HCT116 (cell line): Measurements from ENCODE around the gene FGB. TPM values are rescaled to one million over a fixed set of nuclear protein-coding genes. Genes with fewer than 3 reads are reported as not detected.

Experiments used
- ATAC-seq: fragments of 200-7000 bp; cut with Tn5 transposase; 2 replicates; pipeline ENCODE4 v1.9.1; 2020; ENCODE audit warnings: mild to moderate bottlenecking, moderate library complexity
- Bru-seq: library from RNA; stranded (reverse); fragments of 400-500 nt; gene quantifications from one replicate; lab custom pipeline; 2021; lab: Mats Ljungman, UMichigan
- BruChase-seq, 2 experiments: library from RNA; stranded (reverse); fragments of 400-500 nt; gene quantifications; one replicate each; lab custom pipeline; 2021; lab: Mats Ljungman, UMichigan
- BruUV-seq: library from RNA; stranded (reverse); fragments of 400-500 nt; replicated peaks from 2 replicates; lab custom pipeline; 2021; lab: Mats Ljungman, UMichigan
- CTCF ChIA-PET: fragments of 300-600 bp; sonication (Branson Sonifier 250); formaldehyde crosslinking; loops from one replicate; lab custom pipeline; 2021; ENCODE audit warnings: antibody characterized with exemption; lab: Charles Lee
- POLR2A ChIA-PET: fragments of 300-600, 350-600 bp; sonication (Branson Sonifier 250); formaldehyde crosslinking; loops from one replicate; lab custom pipeline; 2021; ENCODE audit warnings: antibody characterized with exemption; lab: Charles Lee
- RAD21 ChIA-PET, 2 experiments: fragments of 300-600 bp; sonication (Branson Sonifier 250); formaldehyde crosslinking; loops; one replicate each; lab custom pipeline; 2023; ENCODE audit warnings: low total read pairs in 2 of 2; ENCODE audit not compliant: uncharacterized antibody in 2 of 2, unreplicated experiment in 2 of 2, low non-redundant PET in 1 of 2; lab: Charles Lee
- DNase-seq: peaks from one replicate; pipeline ENCODE4 v3.0.0-alpha.2; 2010; ENCODE audit warnings: low read depth, low spot score
- H2AFZ ChIP-seq: fragments of 200-600 bp; shearing (Covaris generic), sonication (generic); 2 replicates; pipeline ENCODE4 v1.6.1; 2017; ENCODE audit warnings: low read depth, mixed run types, mixed read lengths, antibody characterized with exemption, low read length; ENCODE audit not compliant: poor library complexity, severe bottlenecking
- H3K27ac ChIP-seq: 2 replicates; pipeline ENCODE4 v1.5.1; 2012; ENCODE audit warnings: low read depth, low read length
- H3K27me3 ChIP-seq: fragments of 200-600 bp; sonication (generic); 2 replicates; pipeline ENCODE4 v1.6.1; 2016; ENCODE audit warnings: mixed run types, low read length, mixed read lengths; ENCODE audit not compliant: insufficient read depth
- H3K36me3 ChIP-seq, 2 experiments: fragments of 200-500 bp in 1 of 2; fragments of 200-600 bp in 1 of 2; sonication (Bioruptor generic) in 1 of 2; sonication (generic) in 1 of 2; 2 replicates each; pipeline versions ENCODE4 v1.5.1 to v1.6.1; 2014 to 2016; ENCODE audit warnings: low read length in 2 of 2, inconsistent platforms in 1 of 2, mixed read lengths in 1 of 2, mixed run types in 1 of 2; ENCODE audit not compliant: insufficient read depth in 2 of 2, control insufficient read depth in 1 of 2
- H3K4me1 ChIP-seq, 2 experiments: fragments of 200-600 bp in 1 of 2; sonication (generic) in 1 of 2; 2 replicates each; pipeline versions ENCODE4 v1.5.1 to v1.6.1; 2012 to 2017; ENCODE audit warnings: low read length in 2 of 2, inconsistent platforms in 1 of 2, mild to moderate bottlenecking in 1 of 2, mixed read lengths in 1 of 2, mixed run types in 1 of 2, moderate library complexity in 1 of 2; ENCODE audit not compliant: insufficient read depth in 2 of 2, control insufficient read depth in 1 of 2
- H3K4me2 ChIP-seq: fragments of 200-600 bp; sonication (generic); 2 replicates; pipeline ENCODE4 v1.6.1; 2017; ENCODE audit warnings: mixed run types, low read length, mixed read lengths
- H3K4me3 ChIP-seq, 2 experiments: fragments of 200-600 bp in 1 of 2; sonication (generic) in 1 of 2; replicated peaks in 1 of 2; 2 replicates each; pipeline ENCODE4 v1.5.1; 2011 to 2016; ENCODE audit warnings: low read length in 2 of 2, control low read depth in 1 of 2, low read depth in 1 of 2, mild to moderate bottlenecking in 1 of 2, mixed read lengths in 1 of 2, mixed run types in 1 of 2
- H3K79me2 ChIP-seq: fragments of 200-600 bp; sonication (generic); 2 replicates; pipeline ENCODE4 v1.6.1; 2017; ENCODE audit warnings: mild to moderate bottlenecking, mixed run types, low read length, moderate library complexity, mixed read lengths; ENCODE audit not compliant: insufficient read depth
- H3K9ac ChIP-seq: fragments of 200-600 bp; sonication (generic); 2 replicates; pipeline ENCODE4 v1.6.1; 2016; ENCODE audit warnings: low read length, mixed read lengths
- H3K9me2 ChIP-seq: fragments of 200-600 bp; sonication (generic), shearing (Covaris generic); 2 replicates; pipeline ENCODE4 v1.6.1; 2017; ENCODE audit warnings: mixed run types, mild to moderate bottlenecking, moderate library complexity; ENCODE audit not compliant: insufficient read depth
- H3K9me3 ChIP-seq, 2 experiments: fragments of 200-500 bp in 1 of 2; fragments of 200-600 bp in 1 of 2; sonication (Bioruptor generic) in 1 of 2; sonication (generic) in 1 of 2; 2 replicates each; pipeline ENCODE4 v1.6.1; 2014 to 2017; ENCODE audit warnings: low read length in 2 of 2, mixed read lengths in 2 of 2, inconsistent platforms in 1 of 2, low read depth in 1 of 2, mild to moderate bottlenecking in 1 of 2, mixed run types in 1 of 2, moderate library complexity in 1 of 2; ENCODE audit not compliant: control insufficient read depth in 1 of 2, insufficient read depth in 1 of 2
- H4K20me1 ChIP-seq: fragments of 200-600 bp; sonication (generic), shearing (Covaris generic); 2 replicates; pipeline ENCODE4 v1.6.1; 2017; ENCODE audit warnings: mixed run types, mild to moderate bottlenecking, moderate library complexity; ENCODE audit not compliant: insufficient read depth
- ATF3 ChIP-seq: IDR thresholded peaks from 2 replicates; pipeline ENCODE4 v1.6.1; 2012
- CEBPB ChIP-seq: IDR thresholded peaks from 2 replicates; pipeline ENCODE4 v1.6.1; 2012; ENCODE audit warnings: low read depth
- EZH2 ChIP-seq: fragments of 200-600 bp; sonication (generic); IDR thresholded peaks from 2 replicates; pipeline ENCODE4 v1.6.1; 2017; ENCODE audit warnings: antibody characterized with exemption, mixed run types
- RAD21 ChIP-seq: IDR thresholded peaks from 2 replicates; pipeline ENCODE4 v1.6.1; 2012; ENCODE audit warnings: low read depth, mild to moderate bottlenecking
- REST ChIP-seq: IDR thresholded peaks from 2 replicates; pipeline ENCODE4 v1.6.1; 2012; ENCODE audit warnings: low read depth
- SIN3A ChIP-seq: IDR thresholded peaks from 2 replicates; pipeline ENCODE4 v1.6.1; 2012; ENCODE audit warnings: low read depth
- YY1 ChIP-seq: IDR thresholded peaks from 2 replicates; pipeline ENCODE4 v1.6.1; 2011; ENCODE audit warnings: low read length, low read depth, moderate library complexity, mild to moderate bottlenecking; ENCODE audit not compliant: insufficient replicate concordance; ENCODE audit errors: extremely low read depth
- ZFX ChIP-seq: fragments of 450-650 bp; IDR thresholded peaks from 2 replicates; pipeline ENCODE4 v1.6.1; 2017
- intact Hi-C: fragments of 100-400 bp; cut with micrococcal nuclease; formaldehyde crosslinking; loops from 2 replicates; pipeline ENCODE4 v1.10.0; 2022
- long read RNA-seq: library from polyadenylated mRNA; unstranded; transcript quantifications from one replicate; pipeline ENCODE4 v2.0.0, GENCODE V29; 2021; ENCODE audit not compliant: unreplicated experiment
- polyA plus RNA-seq: library from polyadenylated mRNA; unstranded; fragments of >200 nt; gene quantifications from 2 replicates; pipeline ENCODE4 v1.2.1, GENCODE V29; 2012; ENCODE audit warnings: missing spikeins
- total RNA-seq: library from RNA; stranded (reverse); gene quantifications from one replicate; pipeline ENCODE4 v1.2.1, GENCODE V29; 2021; ENCODE audit not compliant: unreplicated experiment

Gene FGB
- 2.0 TPM for total RNA-seq
- polyA plus RNA-seq = not detected in 2 replicates
- percentile 8 among the genes with signal in this experiment for Bru-seq, nascent RNA
- percentile 12 among the genes with signal in this experiment for BruChase-seq, experiment 1, labeled RNA remaining after a 6-hour chase
- percentile 8 among the genes with signal in this experiment for BruChase-seq, experiment 2, labeled RNA remaining after a 2-hour chase
- long read RNA-seq = 0 reads

DNA sequence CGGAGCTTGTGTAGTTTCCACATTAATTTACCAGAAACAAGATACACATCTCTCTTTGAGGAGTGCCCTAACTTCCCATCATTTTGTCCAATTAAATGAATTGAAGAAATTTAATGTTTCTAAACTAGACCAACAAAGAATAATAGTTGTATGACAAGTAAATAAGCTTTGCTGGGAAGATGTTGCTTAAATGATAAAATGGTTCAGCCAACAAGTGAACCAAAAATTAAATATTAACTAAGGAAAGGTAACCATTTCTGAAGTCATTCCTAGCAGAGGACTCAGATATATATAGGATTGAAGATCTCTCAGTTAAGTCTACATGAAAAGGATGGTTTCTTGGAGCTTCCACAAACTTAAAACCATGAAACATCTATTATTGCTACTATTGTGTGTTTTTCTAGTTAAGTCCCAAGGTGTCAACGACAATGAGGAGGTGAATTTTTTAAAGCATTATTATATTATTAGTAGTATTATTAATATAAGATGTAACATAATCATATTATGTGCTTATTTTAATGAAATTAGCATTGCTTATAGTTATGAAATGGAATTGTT lies at the start of gene FGB:
Gene FGB (plus strand): TSS at position 315 of the 558 bp plus-strand sequence. CDS start 8 bp downstream, at position 323.
- Histone ChIP-seq H3K9ac (no peak within 1 kb of the TSS), H3K4me1 (no peaks in the 10 kb centered on the region), H3K79me2 (no peaks in the 10 kb centered on the region), H4K20me1 (no peaks in the 10 kb centered on the region), H3K4me3 (no peak within 1 kb of the TSS), H3K9me3 (no peaks in the 10 kb centered on the region), H3K27me3 (no peaks in the 10 kb centered on the region), H3K9me2 (no peaks in the 10 kb centered on the region), H3K36me3 (no peaks in the 10 kb centered on the region), H3K27ac (no peak within 1 kb of the TSS), H3K4me2 (no peak within 1 kb of the TSS), H2AFZ (peak within 1 kb of the TSS; percentile 13)
- DNase-seq (no peak), ATAC-seq (no peak)
- ChIA-PET RAD21 (no interaction called here), CTCF (interaction anchor here (1.2 to 5.6 kb wide), 4 partner anchors 11 to 61 kb away, joined by 3 to 119 read pairs (median 6); no protein-coding TSS in a partner anchor), POLR2A (no interaction called here)
- TF ChIP-seq SIN3A (no peak), EZH2 (no peak), ZFX (no peak), YY1 (no peak), RAD21 (no peak), REST (no peak), CEBPB (no peak), ATF3 (no peak)
- intact Hi-C loops = no loop called here
- BruUV-seq = no TSS peak
